ENCODE results near the gene PCDH15.

Gene PCDH15

GRCh38 chr10:54772468-54773122 lies 28.4 kb downstream of the PCDH15 start:
- Histone ChIP-seq H3K4me2 (ENCODE audit: low read depth, low read length, poor library complexity, severe bottlenecking) (no peak overlapping the region), H3K27me3 (ENCODE audit: low read length) (no peaks in the 10 kb centered on the region), H3K9me3 (ENCODE audit: insufficient read depth, low read length) (no peaks in the 10 kb centered on the region), H3K27ac (ENCODE audit: low read depth, low read length) (no peak overlapping the region), H3K36me3 (ENCODE audit: low read length) (no peaks in the 10 kb centered on the region), H4K20me1 (ENCODE audit: low read depth, low read length) (no peaks in the 10 kb centered on the region), H3K9me2 (replicated peaks; ENCODE audit: insufficient read depth, low read length) (no peaks in the 10 kb centered on the region), H2AFZ (ENCODE audit: low read depth, low read length, severe bottlenecking) (no peak overlapping the region), H3K79me2 (ENCODE audit: insufficient read depth, low read length) (no peaks in the 10 kb centered on the region), H3F3A (ENCODE audit: insufficient read depth) (no peaks in the 10 kb centered on the region), H3K9ac (ENCODE audit: low read length) (no peak overlapping the region), H3K4me3 (ENCODE audit: insufficient read depth, low read length, poor library complexity, severe bottlenecking) (no peak overlapping the region)
- no peak for TF ChIP-seq EZH2phosphoT487 (conservative IDR thresholded peaks at IDR 0.05; ENCODE audit: low read length)
- TF ChIP-seq, protein P1, sequence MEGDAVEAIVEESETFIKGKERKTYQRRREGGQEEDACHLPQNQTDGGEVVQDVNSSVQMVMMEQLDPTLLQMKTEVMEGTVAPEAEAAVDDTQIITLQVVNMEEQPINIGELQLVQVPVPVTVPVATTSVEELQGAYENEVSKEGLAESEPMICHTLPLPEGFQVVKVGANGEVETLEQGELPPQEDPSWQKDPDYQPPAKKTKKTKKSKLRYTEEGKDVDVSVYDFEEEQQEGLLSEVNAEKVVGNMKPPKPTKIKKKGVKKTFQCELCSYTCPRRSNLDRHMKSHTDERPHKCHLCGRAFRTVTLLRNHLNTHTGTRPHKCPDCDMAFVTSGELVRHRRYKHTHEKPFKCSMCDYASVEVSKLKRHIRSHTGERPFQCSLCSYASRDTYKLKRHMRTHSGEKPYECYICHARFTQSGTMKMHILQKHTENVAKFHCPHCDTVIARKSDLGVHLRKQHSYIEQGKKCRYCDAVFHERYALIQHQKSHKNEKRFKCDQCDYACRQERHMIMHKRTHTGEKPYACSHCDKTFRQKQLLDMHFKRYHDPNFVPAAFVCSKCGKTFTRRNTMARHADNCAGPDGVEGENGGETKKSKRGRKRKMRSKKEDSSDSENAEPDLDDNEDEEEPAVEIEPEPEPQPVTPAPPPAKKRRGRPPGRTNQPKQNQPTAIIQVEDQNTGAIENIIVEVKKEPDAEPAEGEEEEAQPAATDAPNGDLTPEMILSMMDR (IDR thresholded peaks at IDR 0.05; ENCODE audit: insufficient read depth, low read length, poor library complexity, severe bottlenecking), result no peak

DNA sequence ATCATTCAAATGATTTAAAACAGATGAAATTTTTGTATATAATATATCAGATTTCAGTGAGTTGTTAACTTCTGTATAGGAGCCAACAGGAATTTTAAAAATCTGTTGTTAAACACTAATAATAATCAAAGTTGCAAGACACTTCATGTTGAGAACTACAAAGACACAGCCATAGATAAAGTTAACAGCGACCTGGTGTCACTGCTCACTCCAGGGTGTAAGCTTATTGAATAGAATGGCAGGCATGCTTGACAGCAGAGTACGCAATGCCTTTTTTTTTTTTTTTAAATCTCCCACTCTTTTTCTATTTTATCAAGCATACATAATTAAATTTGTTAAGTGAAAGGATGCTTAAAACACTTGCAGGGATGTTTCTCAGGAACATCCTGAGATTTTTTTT lies 32.0 kb downstream of the PCDH15 start:
- no peak overlapping the region for H3K27ac ChIP-seq (ENCODE audit: low read depth, low read length)
- no peak overlapping the region for H3K4me2 ChIP-seq (ENCODE audit: low read depth, low read length, poor library complexity, severe bottlenecking)
- no peaks in the 10 kb centered on the region for H3K27me3 ChIP-seq (ENCODE audit: low read length)
- H3K9me2 ChIP-seq (replicated peaks; ENCODE audit: insufficient read depth, low read length), result no peaks in the 10 kb centered on the region
- H3K79me2 ChIP-seq (ENCODE audit: insufficient read depth, low read length), result no peaks in the 10 kb centered on the region
- no peaks in the 10 kb centered on the region for H3K36me3 ChIP-seq (ENCODE audit: low read length)
- H3F3A ChIP-seq (ENCODE audit: insufficient read depth), result no peaks in the 10 kb centered on the region
- no peaks in the 10 kb centered on the region for H4K20me1 ChIP-seq (ENCODE audit: low read depth, low read length)
- H3K9ac ChIP-seq (ENCODE audit: low read length), result no peak overlapping the region
- H3K9me3 ChIP-seq (ENCODE audit: insufficient read depth, low read length), result no peaks in the 10 kb centered on the region
- no peak overlapping the region for H2AFZ ChIP-seq (ENCODE audit: low read depth, low read length, severe bottlenecking)
- H3K4me3 ChIP-seq (ENCODE audit: insufficient read depth, low read length, poor library complexity, severe bottlenecking), result no peak overlapping the region
- TF ChIP-seq EZH2phosphoT487 (conservative IDR thresholded peaks at IDR 0.05; ENCODE audit: low read length), result no peak
- TF ChIP-seq, protein P1 (IDR thresholded peaks at IDR 0.05; ENCODE audit: insufficient read depth, low read length, poor library complexity, severe bottlenecking), result no peak

GRCh38 chr10:54758791-54759190 lies 42.2 kb downstream of the PCDH15 start:
- no peaks in the 10 kb centered on the region for H3K79me2 ChIP-seq (ENCODE audit: insufficient read depth, low read length)
- no peaks in the 10 kb centered on the region for H3K27me3 ChIP-seq (ENCODE audit: low read length)
- H3K4me2 ChIP-seq (ENCODE audit: low read depth, low read length, poor library complexity, severe bottlenecking), result no peak overlapping the region
- H3K9me3 ChIP-seq (ENCODE audit: insufficient read depth, low read length), result no peaks in the 10 kb centered on the region
- TF ChIP-seq, protein P1 (IDR thresholded peaks at IDR 0.05; ENCODE audit: insufficient read depth, low read length, poor library complexity, severe bottlenecking), result no peak
- no peaks in the 10 kb centered on the region for H3K9me2 ChIP-seq (replicated peaks; ENCODE audit: insufficient read depth, low read length)
- H3F3A ChIP-seq (ENCODE audit: insufficient read depth), result no peaks in the 10 kb centered on the region
- H3K4me3 ChIP-seq (ENCODE audit: insufficient read depth, low read length, poor library complexity, severe bottlenecking), result no peak overlapping the region
- no peaks in the 10 kb centered on the region for H3K36me3 ChIP-seq (ENCODE audit: low read length)
- no peak overlapping the region for H3K27ac ChIP-seq (ENCODE audit: low read depth, low read length)
- no peak overlapping the region for H3K9ac ChIP-seq (ENCODE audit: low read length)
- H4K20me1 ChIP-seq (ENCODE audit: low read depth, low read length), result no peaks in the 10 kb centered on the region
- H2AFZ ChIP-seq (ENCODE audit: low read depth, low read length, severe bottlenecking), result no peak overlapping the region
